GM04503 (cell line): ENCODE measurements around the gene ATG3.
"Not testable (repeated sequence)": the region's sequence is repeated elsewhere in the genome, so short reads cannot be mapped to it uniquely, and the experiment has no call there.

Experiments used
- DNase-seq: peaks from one replicate; pipeline ENCODE4 v3.0.0-alpha.2; 2012; ENCODE audit warnings: low read depth

Gene ATG3

DNA sequence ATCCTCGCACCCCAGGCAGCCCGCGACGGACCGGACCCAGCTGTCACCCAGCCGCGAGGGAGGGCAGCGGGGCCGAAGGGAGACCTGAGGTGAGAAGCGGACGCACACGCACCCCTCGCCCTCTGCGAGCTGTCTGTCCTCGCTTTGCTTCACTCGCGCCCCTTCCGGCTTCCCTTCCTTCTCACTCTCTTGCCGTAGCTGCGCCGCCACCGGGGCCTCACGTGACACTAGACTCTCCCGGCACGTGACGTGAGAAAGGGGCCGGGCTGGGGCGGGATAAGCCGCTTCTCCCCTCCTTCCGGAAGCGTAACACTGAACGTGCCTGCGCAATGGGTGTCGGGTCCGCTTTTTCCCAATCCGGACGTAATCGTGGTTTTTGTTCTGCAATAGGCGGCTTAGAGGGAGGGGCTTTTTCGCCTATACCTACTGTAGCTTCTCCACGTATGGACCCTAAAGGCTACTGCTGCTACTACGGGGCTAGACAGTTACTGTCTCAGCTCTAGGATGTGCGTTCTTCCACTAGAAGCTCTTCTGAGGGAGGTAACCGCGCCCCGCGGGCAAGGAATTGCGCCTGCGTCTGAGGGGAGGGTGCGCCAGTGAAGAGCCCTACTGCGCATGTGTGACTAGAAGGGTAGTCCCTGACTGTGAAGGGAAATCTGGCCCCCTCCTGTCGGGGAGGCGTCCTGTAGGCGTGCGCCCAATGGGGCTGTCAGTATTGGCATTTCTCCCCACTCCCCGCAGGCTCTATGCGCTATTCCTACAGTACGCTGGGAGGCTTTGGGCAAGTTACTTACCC is at the start of gene ATG3, which contains the start of gene SLC35A5:
Gene ATG3 (minus strand): TSS at position 229 of the 796 bp plus-strand sequence. CDS start 434 bp downstream, outside the sequence.
Gene SLC35A5 (plus strand): TSS at position 312 of the 796 bp plus-strand sequence. CDS start 1,359 bp downstream, outside the sequence.
- DNase-seq = peak; percentile 90

DNA sequence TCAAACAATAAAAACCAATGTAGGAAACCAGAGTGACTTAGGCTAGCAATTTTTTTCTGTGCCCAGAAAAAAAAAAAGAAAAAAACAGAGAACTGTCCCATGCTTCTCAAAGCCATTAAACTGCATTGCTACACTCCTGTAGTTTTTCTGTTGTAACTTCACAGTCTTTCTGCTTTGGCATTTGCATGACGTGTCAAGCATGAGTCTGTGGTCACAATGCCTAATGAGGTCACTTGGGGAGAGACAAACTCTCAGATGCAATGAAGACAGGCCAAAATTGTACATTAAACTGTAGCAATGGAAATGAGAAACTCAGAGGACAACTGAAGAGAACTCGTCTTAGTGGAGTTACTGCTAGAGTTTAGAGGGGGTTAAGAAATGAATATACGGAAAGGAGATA is 48.4 kb upstream of the ATG3 start:
- peak; percentile 73 for DNase-seq

DNA sequence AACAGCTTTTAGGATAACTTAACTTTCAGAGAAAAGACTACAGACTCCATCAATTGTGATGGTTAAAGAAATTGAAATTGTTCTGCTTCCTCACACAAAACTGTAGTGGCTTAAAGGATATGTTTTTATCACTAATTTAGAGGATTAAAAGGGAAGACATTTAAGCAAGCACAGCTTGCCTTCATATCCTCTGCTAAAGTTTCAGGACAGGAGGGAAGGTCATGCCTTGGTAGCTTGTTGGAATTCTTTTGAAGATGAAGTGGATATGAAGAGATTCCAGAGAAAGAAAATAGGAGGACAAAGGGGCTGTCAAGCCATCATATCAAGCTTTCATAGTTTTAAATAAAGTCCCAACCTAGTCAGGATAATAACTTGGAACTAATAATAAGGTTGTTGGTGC is 46.1 kb upstream of the ATG3 start:
- DNase-seq = no peak

DNA sequence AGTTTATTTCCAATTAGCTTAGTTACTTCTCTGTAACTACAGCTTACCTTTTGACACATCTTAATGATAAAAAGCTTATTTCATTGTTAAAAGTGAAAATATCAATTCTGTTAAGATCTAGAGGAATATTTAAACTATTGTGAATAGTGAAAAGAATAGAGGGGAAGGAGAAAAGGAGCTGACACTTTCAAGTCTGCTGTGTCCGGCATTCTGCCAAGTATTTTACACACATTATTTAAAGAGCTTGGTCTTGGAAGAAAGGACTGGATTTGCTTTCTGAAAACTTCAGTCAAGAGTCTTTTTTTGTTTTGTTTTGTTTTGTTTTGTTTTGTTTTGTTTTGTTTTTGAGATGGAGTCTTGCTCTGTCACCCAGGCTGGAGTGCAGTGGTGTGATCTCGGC is 44.3 kb upstream of the ATG3 start:
- DNase-seq = no peak

DNA sequence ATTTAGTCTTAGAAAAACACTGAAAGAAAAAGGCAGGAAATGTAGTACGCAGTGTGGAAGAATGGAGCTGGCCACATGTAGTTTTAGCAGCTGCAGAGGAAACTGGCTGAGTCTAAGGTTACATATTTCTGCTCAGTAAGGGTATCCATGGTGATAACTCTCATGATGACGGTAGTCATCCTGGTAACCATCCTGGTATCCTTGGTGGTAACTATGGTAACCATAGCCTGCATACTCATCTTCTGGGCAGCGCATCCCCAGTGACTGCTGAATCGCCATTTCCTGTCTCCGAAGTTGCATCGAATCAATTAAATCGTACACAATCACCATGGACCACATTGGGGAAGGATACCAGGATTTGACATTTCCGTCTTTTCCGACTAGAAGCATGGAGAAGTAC is 43.5 kb upstream of the ATG3 start:
- DNase-seq = peak; percentile 52

DNA sequence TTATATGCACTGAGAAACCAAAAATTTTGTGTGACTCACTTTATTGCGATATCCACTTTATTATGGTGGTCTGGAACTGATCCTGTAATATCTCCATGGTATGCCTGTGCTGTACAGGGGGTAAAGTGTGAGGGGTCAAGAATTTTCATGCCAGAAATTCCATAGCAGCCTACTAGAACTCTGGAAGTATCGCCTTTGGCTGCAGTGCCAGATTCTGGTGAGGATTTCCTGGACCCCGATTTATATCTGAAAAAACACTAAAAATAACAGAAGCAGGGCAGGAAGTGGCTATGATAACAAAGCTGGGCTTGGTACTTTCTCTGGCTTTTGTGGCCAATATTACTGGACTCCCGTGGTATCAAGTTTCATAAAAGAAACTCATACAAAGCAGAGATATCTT is 42.8 kb upstream of the ATG3 start:
- DNase-seq = peak; percentile 81

DNA sequence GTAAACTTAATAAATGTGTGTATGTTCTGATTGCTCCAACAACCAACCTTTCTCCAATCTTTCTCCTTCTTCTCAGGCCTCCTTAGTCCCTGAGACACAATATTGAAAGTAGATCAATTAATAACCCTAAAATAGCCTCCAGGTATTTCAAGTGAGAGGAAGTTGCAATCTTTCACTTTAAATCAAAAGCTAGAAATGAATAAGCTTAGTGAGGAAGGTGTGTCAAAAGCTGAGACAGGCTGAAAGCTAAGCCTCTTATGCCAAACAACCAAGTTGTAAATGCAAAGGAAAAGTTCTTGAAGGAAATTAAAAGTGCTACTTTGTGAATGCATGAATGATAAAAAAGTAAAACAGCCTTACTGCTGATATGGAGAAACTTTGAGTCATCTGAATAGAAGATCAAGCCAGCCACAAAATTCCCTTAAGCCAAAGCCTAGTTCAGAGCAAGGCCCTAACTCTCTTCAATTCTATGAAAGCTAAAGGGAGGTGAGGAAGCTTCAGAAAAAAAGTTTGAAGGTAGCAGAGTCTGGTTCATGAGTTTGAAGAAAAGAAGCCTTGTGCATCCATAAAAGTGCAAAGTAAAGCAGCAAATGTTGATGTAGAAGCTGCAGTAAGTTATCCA is 40.6 kb upstream of the ATG3 start:
- DNase-seq = no peak

DNA sequence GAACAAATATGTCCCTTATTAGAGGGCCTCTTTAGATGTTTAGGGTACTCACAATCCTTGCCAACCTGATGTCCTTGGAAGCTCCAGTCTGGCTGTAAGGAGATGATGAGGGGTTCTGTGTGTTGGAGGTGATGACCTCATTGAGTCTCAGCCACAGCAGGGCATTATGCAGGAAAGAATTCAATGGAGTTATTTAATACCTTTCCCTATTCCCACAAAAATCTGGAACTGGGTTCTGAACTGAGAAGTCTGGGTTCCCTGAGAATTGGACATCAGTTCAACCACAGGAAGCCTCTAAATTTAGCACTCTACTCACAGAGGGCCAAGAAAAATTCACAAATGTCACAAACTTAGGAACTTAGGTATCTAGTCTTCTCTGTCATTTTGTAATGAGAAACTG is 37.0 kb upstream of the ATG3 start:
- DNase-seq = no peak

DNA sequence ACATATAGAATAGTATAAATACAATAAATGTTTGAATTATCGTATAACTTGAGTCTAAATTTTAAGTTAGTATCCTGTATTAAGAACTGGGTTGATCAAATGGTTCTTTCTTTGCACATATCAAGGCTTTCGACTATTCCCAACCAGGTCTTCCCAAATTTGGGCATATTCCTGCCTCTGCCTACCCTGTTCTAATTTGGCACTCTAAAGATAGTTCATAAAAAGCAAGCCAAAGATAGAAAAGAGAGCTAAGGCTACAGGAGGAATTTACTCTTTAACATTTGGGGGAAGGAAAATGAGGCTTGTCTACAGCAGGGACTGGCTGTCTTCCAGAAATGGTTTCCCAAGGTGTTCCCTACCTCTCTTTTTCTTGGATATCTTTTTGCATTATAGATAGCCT is 36.2 kb upstream of the ATG3 start:
- DNase-seq = no peak

DNA sequence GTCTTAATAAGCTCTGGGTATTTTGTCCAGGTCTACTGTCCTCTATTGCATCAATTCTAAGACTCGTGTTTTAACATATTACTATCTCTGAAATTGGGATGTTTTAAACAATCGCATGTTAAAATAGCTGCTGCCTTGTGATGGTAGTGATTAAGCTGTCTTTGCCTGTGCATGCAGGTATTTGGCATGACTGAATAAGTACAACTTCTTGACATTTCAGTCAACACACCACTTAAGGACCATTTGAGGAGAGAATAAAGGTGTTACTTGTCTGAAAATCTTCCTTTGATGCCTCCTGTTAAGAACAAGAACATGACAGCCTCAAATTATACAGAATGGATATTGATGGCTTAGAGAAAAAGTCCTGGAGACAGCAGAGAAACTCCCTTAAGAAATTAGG is 33.1 kb upstream of the ATG3 start:
- DNase-seq = no peak

DNA sequence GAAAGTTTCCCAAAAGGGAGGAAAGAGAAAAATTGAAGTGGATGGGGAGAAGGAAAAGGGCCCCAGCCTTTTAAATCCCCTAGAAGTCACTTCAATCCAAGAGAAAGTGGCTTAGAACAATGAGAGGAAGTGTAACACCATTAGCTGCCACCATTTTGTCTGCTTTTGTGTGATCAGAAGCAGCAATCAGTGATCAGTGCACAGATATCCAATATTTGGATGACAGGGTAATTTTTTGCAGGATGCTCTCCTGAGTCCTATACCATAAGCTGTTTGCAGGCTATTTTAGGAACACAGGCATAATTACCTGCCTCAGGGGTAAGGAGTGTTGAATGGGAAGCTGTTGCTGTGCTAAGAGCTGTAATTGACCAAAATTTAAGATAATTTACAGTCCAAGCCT is 31.5 kb upstream of the ATG3 start:
- no peak for DNase-seq

DNA sequence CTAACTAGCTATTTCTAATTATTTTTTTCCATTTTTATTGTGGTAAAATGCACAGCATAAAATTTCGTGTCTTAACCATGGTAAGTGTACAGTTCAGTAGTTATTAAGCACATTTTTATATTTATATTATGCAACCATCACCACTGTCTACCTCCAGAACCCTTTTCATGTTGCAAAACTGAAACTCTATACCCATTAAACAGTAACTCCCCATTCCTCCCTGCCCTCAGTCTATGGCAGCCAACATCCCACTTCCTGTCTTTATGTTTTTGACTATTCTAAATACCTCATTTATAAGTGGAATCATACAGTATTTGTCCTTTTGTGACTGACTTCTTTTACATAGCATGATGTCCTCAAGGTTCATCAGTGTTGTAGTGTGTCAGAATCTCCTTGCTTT is 25.6 kb upstream of the ATG3 start:
- DNase-seq = no peak

DNA sequence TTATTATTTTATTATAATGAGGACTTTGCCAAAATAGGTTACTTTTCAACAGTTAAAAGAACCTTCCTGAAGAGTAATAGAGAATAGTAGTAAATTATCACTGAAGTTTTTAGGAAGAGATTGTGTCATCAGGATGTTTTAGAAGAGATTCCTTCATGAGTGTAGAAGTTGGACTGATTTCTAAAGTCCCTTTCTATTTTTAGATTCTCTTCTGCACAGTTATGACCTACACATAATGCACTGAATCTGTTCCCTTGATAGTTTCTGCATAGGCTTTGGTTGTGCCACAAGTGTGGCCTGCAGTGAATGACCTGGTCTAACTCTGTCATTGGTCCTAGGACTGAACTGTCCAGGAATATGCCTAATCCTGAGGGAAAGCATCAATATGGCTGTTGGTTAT is 24.0 kb upstream of the ATG3 start:
- DNase-seq = no peak

DNA sequence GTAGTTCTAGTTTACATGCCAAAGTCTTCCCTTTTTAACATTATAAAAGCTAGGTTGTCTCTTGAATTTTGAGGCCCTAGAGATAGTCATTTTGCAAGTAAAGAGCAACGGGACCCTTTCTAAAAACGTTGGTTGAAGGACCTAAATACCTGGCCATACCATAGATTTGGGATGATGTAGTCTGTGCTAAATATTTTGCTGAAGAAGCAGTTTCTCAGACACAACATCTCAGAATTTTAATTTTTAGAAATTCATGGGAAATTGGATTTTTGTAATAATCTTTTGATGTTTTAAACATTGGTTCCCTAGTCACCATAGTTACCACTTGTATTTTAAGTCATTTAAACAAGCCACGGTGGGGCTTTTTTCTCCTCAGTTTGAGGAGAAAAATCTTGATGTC is 21.3 kb upstream of the ATG3 start:
- DNase-seq = no peak

DNA sequence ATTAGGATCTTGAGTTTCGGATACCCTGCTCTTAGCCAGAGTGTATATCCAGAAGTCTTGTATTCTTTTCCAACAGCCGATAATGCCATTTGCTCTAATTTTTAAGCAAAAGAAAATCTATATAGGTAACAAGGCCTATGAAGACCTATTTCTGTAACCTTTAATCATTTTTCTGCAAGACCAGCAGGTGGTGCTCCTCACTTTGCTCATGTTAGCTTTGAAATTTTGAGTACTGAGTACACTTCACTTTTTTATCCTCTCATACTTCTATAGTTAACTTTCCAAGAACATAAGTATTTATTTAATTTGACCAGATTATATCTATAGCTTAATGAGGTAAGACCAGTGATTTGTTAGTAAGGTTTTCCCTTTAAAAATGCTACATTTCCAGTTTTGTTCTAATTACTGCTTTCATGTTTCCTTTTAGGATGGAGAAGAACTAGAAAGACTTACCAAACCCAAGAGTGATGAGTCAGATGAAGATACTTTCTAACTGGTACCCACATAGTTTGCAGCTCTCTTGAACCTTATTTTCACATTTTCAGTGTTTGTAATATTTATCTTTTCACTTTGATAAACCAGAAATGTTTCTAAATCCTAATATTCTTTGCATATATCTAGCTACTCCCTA is 20.6 kb upstream of the ATG3 start:
- DNase-seq = no peak

DNA sequence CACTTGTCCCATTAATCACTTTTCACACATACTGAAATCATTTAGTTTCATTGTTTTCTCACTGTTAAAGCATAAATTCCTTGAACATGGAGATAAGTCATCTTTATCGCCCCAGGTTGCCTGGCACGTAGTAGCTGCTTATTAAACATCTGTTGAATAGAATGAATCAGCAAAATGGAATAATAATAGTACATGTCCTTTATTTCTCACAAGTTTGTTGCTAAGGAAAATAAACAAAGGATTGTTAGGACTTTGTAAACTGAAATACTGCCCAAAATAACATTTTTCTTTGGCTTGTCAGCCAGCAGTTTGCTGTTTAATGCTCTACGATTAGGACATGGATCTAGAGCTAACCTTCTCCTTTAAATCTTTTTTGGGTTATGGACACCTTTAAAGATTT is 17.9 kb upstream of the ATG3 start:
- DNase-seq = peak; percentile 90

DNA sequence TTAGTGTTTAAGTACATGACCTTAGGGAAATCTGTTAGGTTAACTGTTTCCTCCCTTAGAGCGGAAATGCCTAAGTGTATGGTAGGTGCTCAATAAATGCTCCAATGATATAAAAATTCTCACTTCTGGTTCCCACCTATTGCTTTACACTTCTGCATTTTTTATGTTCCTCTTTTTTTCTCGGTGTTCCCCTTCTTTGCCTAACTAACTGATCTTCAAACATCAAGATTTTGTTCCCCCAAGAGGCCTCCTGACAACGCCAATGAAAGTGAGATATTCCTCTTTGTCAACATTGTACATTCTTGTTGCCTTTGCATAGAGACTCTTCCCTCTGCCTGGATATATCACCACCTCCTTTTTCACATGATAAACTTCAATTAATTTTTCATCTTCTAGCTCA is 17.5 kb upstream of the ATG3 start:
- no peak for DNase-seq

DNA sequence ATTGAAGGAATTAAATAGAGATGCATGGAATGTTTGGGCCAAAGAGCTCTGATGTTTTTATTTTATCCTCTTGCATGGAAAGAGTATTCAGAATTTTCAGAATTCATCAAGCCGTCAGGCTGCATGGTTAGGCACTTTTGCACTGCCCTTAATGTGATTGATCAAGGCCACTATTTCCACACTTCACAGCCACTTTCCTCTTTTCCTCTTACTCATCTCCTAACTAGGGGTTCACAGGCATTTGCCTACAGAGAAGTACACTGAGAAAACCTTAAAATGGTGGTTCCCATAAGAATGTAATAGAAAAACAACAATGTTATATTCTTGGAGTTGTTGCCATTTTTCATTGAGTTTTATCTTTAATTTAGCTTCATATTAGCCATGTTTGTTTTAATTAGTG is 10.9 kb upstream of the ATG3 start:
- DNase-seq = no peak

DNA sequence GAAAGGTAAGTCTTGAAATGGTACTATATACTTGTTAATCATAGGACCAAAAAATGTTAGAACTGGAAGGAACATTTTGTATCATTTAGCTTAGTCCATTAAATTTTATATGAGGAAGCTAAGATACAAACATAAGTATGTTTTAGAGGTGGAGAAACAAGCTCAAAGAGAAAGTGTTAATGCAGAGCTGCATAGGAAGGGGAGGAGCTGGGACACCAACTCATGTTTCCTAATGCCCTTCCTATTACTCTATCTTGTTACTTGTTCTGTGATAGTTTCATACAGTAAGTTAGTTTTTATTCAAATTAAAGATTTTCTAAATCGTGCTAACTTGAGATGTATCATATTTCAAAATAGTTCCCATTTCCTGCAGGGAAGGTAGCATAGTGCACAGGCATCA is 7.5 kb upstream of the ATG3 start:
- DNase-seq = no peak

DNA sequence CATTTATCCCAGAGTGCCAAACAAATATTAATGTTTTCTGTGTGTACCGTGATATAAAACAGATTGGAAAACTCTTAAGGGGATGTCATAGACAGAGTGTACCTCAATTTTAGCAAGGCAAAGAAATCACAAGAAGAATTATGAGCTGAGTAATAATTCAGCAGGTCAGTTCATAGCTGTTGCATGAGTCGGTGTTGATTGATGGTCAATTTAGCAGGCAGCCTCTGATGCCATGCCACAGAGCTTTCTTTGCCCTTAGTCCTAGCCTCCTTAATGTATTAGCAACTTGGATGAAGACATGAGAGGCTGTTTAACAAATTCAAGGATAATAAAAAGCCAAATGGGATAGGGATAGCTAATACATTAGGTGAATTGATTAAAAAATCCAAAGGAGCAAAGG is 6.9 kb upstream of the ATG3 start:
- no peak for DNase-seq

DNA sequence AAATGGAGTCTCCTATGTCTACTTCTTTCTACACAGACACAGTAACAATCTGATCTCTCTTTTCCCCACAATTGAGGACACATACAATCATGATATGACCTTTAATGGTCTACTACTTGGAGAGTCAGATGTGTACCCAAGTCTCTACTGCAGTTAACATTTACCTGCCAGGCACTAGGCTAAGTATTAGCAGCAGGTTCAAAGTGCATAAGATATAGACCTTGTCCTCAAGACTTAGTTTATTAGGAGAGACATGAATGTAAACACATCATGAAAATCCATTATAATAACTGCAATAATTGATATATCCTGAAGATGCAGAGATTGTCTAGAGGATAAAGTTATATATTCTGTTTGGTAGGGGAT is 3.2 kb upstream of the ATG3 start:
- no peak for DNase-seq

DNA sequence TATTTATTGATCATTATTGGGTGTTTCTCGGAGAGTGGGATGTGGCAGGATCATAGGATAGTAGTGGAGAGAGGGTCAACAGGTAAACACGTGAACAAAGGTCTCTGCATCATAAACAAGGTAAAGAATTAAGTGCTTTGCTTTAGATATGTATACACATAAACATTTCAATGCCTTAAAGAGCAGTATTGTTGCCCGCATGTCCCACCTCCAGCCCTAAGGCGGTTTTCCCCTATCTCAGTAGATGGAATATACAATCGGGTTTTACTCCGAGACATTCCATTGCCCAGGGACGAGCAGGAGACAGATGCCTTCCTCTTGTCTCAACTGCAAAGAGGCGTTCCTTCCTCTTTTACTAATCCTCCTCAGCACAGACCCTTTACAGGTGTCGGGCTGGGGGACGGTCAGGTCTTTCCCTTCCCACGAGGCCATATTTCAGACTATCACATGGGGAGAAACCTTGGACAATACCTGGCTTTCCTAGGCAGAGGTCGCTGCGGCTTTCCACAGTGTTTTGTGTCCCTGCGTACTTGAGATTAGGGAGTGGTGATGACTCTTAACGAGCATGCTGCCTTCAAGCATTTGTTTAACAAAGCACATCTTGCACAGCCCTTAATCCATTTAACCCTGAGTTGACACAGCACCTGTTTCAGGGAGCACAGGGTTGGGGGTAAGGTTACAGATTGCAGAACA is 2.6 kb upstream of the ATG3 start:
- DNase-seq = not testable (repeated sequence)

DNA sequence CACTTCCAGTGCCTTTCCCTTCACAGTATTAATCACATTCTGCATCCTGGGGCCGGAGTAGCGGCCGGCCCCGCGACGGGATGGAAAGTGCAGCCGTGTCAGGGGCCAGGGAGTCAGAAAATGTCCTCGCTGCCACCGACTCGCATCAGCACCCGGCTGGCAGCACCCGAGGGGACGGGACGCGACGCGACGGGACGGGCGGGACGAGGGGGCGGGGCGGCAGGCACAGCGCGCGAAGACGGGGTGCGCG is 353 bp downstream of the ATG3 start:
- no peak for DNase-seq
